NCI-H128 (cell line): Measurements from ENCODE around the gene CTF1.
A peak's percentile ranks its signal among the peaks of the same experiment; 100 is the strongest.
"Not testable (repeated sequence)": the region's sequence is repeated elsewhere in the genome, so short reads cannot be mapped to it uniquely, and the experiment has no call there.

Source experiments
- DNase-seq: peaks from one replicate; lab custom pipeline; 2025; ENCODE audit not compliant: unreplicated experiment; lab: John Stamatoyannopoulos, UW

The CTF1 gene

GRCh38 chr16:30928390-30928789 is 32.0 kb downstream of the CTF1 start:
- DNase-seq = no peak

DNA sequence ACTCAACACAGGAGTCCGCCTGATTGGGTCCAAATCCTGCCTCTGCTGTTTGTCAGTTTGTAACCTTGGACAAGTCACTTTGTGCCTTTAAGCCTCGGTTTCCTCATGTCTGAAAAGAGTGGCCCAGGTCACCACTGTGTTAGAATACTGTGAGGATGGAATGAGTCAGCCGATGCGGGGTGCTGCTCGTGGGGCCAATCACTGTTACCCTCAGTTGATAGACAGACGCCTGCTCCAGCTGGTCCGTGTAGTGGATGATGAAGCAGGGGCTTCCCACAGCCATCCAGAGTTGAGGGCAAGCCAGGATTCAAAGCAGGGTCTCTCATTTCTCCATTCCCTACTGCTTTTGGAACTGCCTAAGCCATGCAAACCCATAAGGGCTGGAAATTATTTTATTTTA is 32.8 kb downstream of the CTF1 start:
- no peak for DNase-seq

DNA sequence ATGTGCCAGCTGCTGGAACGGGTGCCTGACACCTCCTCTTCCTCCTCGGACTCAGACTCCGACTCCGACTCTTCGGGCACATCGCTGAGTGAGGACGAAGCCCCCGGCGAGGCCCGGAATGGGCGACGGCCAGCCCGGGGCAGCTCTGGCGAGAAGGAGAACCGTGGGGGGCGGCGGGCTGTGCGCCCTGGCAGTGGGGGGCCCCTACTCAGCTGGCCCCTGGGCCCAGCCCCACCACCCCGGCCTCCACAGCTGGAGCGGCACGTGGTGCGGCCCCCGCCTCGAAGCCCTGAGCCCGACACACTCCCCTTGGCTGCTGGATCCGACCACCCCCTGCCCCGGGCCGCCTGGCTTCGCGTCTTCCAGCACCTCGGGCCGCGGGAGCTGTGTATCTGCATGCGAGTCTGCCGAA is 33.8 kb downstream of the CTF1 start:
- no peak for DNase-seq

GRCh38 chr16:30931068-30931650 is 34.7 kb downstream of the CTF1 start:
- no peak for DNase-seq

GRCh38 chr16:30934827-30935557 is 38.6 kb downstream of the CTF1 start:
- DNase-seq = no peak

DNA sequence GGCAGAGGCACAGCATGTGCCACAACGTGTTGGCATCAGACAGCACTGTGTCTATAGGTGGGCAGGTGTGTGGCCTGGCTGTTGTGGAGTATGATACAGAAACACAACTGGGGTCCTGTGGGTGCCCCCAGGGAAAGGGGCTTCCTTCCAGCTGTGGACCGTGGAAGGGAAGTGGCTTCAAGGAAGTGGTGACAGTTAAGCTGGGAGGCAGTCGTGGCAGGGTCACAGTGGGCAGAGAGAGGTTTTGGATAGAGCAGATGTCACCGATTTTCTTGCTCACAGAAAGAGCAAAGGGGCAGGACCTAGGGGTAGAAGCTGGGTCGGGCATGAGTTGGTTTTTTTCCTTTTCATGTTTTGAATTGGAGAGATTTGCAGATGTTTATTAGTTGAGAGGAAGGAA is 41.3 kb downstream of the CTF1 start:
- no peak for DNase-seq

DNA sequence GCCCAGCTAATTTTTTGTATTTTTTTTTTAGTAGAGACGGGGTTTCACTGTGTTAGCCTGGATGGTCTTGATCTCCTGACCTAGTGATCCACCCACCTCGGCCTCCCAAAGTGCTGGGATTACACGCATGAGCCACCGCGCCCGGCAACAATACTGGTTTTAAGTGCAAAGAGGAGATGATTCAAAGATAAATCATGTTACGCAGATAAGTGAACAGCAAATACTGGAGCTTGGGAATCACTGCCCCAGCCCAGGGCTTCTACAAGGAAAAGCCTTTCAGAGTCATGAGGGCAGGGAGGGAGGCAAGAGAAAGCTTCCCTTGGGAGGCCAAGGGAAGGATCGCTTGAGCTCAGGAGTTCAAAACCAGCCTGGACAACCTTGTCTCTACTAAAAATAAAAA is 43.2 kb downstream of the CTF1 start:
- DNase-seq = not testable (repeated sequence)

- no peak for DNase-seq
Observed at GRCh38 chr16:30941600-30942425, 45.4 kb downstream of the CTF1 start.

- no peak for DNase-seq
Observed at GRCh38 chr16:30942426-30942806, 46.0 kb downstream of the CTF1 start.

- DNase-seq = no peak
Observed at GRCh38 chr16:30944352-30944751, 47.9 kb downstream of the CTF1 start.

GRCh38 chr16:30946671-30947540 is 50.5 kb downstream of the CTF1 start:
- DNase-seq = no peak

DNA sequence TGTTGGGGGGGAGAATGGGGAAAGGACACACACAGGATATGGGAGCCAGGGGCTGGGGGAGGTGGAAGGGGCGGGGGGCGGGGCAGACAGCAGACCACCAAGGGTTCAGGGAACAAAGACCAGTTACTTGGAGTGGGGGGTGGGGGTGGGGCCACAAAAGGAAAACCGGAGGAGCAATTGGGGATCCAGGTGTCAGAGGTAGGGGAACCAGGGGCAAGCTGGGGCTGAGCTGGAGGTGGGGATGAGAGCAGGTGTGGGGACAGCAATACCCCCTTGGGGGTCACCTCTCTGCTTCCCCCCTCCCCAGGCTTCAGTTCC is 51.1 kb downstream of the CTF1 start:
- no peak for DNase-seq

DNA sequence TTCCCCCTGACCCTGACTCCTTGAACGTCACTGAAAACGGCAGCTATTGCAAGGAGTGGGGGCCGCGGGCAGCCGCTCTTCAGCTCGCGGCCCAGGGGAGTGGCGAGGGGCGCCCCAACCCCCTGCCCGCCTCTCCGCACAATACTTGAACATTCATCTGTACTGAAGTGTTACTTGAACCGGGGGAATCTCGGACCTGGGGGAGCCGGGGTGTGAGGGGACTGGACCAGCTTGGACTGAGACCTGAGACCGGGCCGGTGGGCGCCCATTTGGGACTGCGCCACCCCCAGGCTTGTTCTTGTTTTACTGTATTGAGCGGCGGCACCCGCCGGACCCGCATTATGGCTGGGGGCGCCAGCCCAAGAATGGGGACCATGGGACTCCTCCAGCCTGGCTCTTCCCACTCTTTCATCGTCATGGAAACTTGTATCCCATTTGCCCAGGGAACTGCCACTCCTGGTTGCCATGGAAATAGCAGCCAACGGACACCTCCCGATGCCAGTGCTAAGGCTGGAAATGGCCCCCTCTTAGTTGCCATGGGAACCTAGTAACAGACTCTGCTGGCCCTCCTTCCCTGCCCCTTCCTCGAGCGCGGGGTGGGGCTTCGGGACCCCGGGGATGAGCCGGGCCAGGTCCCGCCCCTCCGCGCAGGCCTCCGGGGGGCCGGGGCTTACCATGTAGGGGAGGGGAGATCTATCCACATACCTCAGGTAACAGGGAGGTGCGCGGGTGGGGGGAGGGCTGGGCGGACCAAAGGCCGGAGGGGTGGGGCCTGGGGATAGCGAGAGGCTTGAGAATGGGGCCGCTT is 51.6 kb downstream of the CTF1 start:
- peak; percentile 24 for DNase-seq

GRCh38 chr16:30948667-30949649 is 52.5 kb downstream of the CTF1 start, which contains the start of gene ORAI3:
Gene ORAI3, plus strand, starts transcription at chr16:30949068. Its CDS starts 222 bp downstream, at chr16:30949290.
- no peak for DNase-seq

- DNase-seq = no peak
Observed at GRCh38 chr16:30949650-30950515, 53.5 kb downstream of the CTF1 start.

GRCh38 chr16:30950516-30951065 is 54.2 kb downstream of the CTF1 start:
- DNase-seq = no peak

DNA sequence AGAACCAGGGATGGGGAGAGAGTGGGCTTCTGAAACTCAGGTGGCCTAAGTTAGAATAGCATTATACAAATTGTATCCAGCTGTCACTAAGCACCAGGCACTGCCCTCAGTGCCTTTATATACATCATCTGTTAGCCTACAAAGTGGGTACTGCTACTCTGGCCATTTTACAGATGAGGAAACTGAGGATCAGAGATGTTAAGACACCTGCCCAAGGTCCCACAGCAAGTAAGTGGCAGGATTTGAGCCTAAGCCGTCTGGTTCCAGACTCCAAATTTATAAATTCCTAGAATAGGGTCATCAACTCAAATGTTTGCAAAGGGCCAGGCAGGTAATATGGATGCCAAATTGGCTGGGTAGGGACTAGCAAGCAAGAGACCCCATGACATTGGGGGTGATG is 54.8 kb downstream of the CTF1 start:
- no peak for DNase-seq

DNA sequence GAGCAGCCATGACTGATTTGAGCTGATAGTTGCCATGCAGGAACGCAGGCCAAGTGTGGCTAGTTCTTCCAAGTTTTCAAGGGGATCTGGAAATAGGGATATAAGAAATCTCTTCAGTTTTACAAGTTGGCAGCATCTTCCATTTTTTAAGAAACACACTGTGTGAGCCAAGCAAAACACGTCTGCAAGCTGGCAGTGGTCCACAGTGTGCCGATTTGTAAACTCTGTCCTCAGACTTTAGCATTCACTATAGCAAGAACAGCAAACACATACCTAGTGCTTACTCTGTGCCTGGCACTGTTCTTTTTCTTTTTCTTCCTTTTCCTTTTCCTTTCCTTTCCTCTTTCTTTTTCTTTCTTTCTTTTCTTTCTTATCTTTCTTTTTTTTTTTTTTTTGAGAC is 55.3 kb downstream of the CTF1 start:
- DNase-seq = no peak
